Measurements from ENCODE around the gene NKIRAS2. TPM values are rescaled to one million over a fixed set of nuclear protein-coding genes. Genes with fewer than 3 reads are reported as not detected.
A peak's percentile ranks its signal among the peaks of the same experiment; 100 is the strongest.

The NKIRAS2 gene
- total RNA-seq (2014; rRNA removed; shearing (Covaris generic)): 53.1 and 60.9 TPM in 2 replicates
- 36.4 and 41.8 TPM in 2 replicates for polyA plus RNA-seq (2014; cell fraction: nucleus; rRNA removed)

GRCh38 chr17:42019509-42020404 is at the start of gene NKIRAS2:
Gene NKIRAS2 (plus strand): TSS chr17:42020090. CDS start chr17:42021578, 1,488 bp downstream.
- DNase-seq (ENCODE audit: extremely low read depth, low read depth): peak; percentile 90

GRCh38 chr17:41970901-41971331 is 49.0 kb upstream of the NKIRAS2 start:
- no peak for DNase-seq (ENCODE audit: extremely low read depth, low read depth)

- no peak for DNase-seq (ENCODE audit: extremely low read depth, low read depth)
These were observed 48.0 kb upstream of the NKIRAS2 start for GRCh38 chr17:41971721-41972523.

- DNase-seq (ENCODE audit: extremely low read depth, low read depth): no peak
These were observed 47.1 kb upstream of the NKIRAS2 start for GRCh38 chr17:41972571-41973407.

GRCh38 chr17:41973408-41973811 is 46.5 kb upstream of the NKIRAS2 start:
- no peak for DNase-seq (ENCODE audit: extremely low read depth, low read depth)

- DNase-seq (ENCODE audit: extremely low read depth, low read depth): no peak
These were observed 45.9 kb upstream of the NKIRAS2 start for GRCh38 chr17:41974031-41974430.

- DNase-seq (ENCODE audit: extremely low read depth, low read depth): no peak
These were observed 45.2 kb upstream of the NKIRAS2 start for GRCh38 chr17:41974658-41975057.

- no peak for DNase-seq (ENCODE audit: extremely low read depth, low read depth)
These were observed 44.5 kb upstream of the NKIRAS2 start for GRCh38 chr17:41975099-41976083.

- no peak for DNase-seq (ENCODE audit: extremely low read depth, low read depth)
These were observed 43.6 kb upstream of the NKIRAS2 start for GRCh38 chr17:41976142-41976768.

- DNase-seq (ENCODE audit: extremely low read depth, low read depth): no peak
These were observed 41.9 kb upstream of the NKIRAS2 start for GRCh38 chr17:41977991-41978390.

GRCh38 chr17:41982026-41982760 is 37.7 kb upstream of the NKIRAS2 start:
- DNase-seq (ENCODE audit: extremely low read depth, low read depth): no peak

- no peak for DNase-seq (ENCODE audit: extremely low read depth, low read depth)
These were observed 35.4 kb upstream of the NKIRAS2 start for GRCh38 chr17:41984454-41984853.

GRCh38 chr17:41985919-41986318 is 34.0 kb upstream of the NKIRAS2 start:
- DNase-seq (ENCODE audit: extremely low read depth, low read depth): no peak

- DNase-seq (ENCODE audit: extremely low read depth, low read depth): no peak
These were observed 33.3 kb upstream of the NKIRAS2 start for GRCh38 chr17:41986634-41987033.

- DNase-seq (ENCODE audit: extremely low read depth, low read depth): no peak
These were observed 32.2 kb upstream of the NKIRAS2 start for GRCh38 chr17:41987642-41988041.

- no peak for DNase-seq (ENCODE audit: extremely low read depth, low read depth)
These were observed 31.5 kb upstream of the NKIRAS2 start for GRCh38 chr17:41988418-41988817.

GRCh38 chr17:41989702-41990419 is 30.0 kb upstream of the NKIRAS2 start:
- no peak for DNase-seq (ENCODE audit: extremely low read depth, low read depth)
